Cardiac septum (tissue), 1 donor: Measurements from ENCODE around the gene TCHH. TPM values are rescaled to one million over a fixed set of nuclear protein-coding genes. Genes with fewer than 3 reads are reported as not detected.
"Not testable (repeated sequence)": the region's sequence is repeated elsewhere in the genome, so short reads cannot be mapped to it uniquely, and the experiment has no call there.

Experiments used
- DNase-seq: peaks from one replicate; pipeline ENCODE4 v3.0.0-alpha.2; 2020; ENCODE audit warnings: low spot score
- intact Hi-C: fragments of 100-400 bp; cut with DNase I; formaldehyde crosslinking; loops from one replicate; pipeline ENCODE4 v1.14.0; 2022
- total RNA-seq: library from RNA; stranded (reverse); fragmentation: NEBNext Ultra II Directional; extraction: Animal tissue kit (Norgen Biotek cat#: 25700); gene quantifications from one replicate; pipeline ENCODE4 v1.2.1, GENCODE V29; 2021
- donor health status: DM: no; HTN: no; CAD: no.

TCHH gene
- total RNA-seq, 1 donor from 2014 or later: 0.05 TPM

GRCh38 chr1:152080494-152080893 is 34.8 kb downstream of the TCHH start:
- intact Hi-C loops, DNase-seq: not testable (repeated sequence)

- no peak for DNase-seq
- intact Hi-C loops: no loop called here
Measured at GRCh38 chr1:152078831-152079441, 36.3 kb downstream of the TCHH start.

GRCh38 chr1:152072311-152072710 is 42.9 kb downstream of the TCHH start:
- intact Hi-C loops: no loop called here
- DNase-seq: no peak

GRCh38 chr1:152071123-152071522 is 44.1 kb downstream of the TCHH start:
- intact Hi-C loops: no loop called here
- DNase-seq: no peak

- no peak for DNase-seq
- intact Hi-C loops: no loop called here
Measured at GRCh38 chr1:152067929-152068328, 47.3 kb downstream of the TCHH start.

- no peak for DNase-seq
- intact Hi-C loops: no loop called here
Measured at GRCh38 chr1:152067150-152067549, 48.1 kb downstream of the TCHH start.

GRCh38 chr1:152061952-152062351 is 53.3 kb downstream of the TCHH start:
- intact Hi-C loops: no loop called here
- no peak for DNase-seq

Other genes with a start within 250 kb of the TCHH start
- gene THEM4, start 205.9 kb downstream of the TCHH start, total RNA-seq: 15.7 TPM
- 131 TPM for gene S100A10, start 121.6 kb downstream of the TCHH start, total RNA-seq
- 90.8 TPM for gene S100A11, start 78.4 kb downstream of the TCHH start, total RNA-seq
- gene TCHHL1, start 26.4 kb downstream of the TCHH start, total RNA-seq: not detected
- not detected for gene RPTN, start 43.8 kb upstream of the TCHH start, total RNA-seq
- not detected for gene HRNR, start 108.7 kb upstream of the TCHH start, total RNA-seq
- gene FLG, start 209.8 kb upstream of the TCHH start, total RNA-seq: 0.03 TPM
- not detected for gene FLG2, start 244.6 kb upstream of the TCHH start, total RNA-seq